Kidney (tissue), 14 donors: ENCODE data around the gene NFKBIL1. TPM values are rescaled to one million over a fixed set of nuclear protein-coding genes. Genes with fewer than 3 reads are reported as not detected.

ENCODE experiments used
- DNase-seq, 5 donors: peaks; one replicate each; pipeline ENCODE4 v3.0.0-alpha.2; 2013 to 2020
- FAIRE-seq: peaks from 2 replicates; lab custom pipeline; 2012; peaks lifted over from hg19 to GRCh38; lab: Jason Lieb, UNC
- H3K27ac ChIP-seq, 2 donors: one replicate each; pipeline ENCODE4 v1.7.0; 2013; ENCODE audit warnings: low read depth in 2 of 2, low read length in 2 of 2, inconsistent platforms in 1 of 2
- H3K27me3 ChIP-seq: one replicate; pipeline ENCODE4 v1.7.1; 2013; ENCODE audit warnings: low read length, inconsistent platforms; ENCODE audit not compliant: control insufficient read depth, insufficient read depth
- H3K36me3 ChIP-seq, 3 donors: one replicate each; pipeline versions ENCODE4 v1.7.0 to v1.7.1; 2013; ENCODE audit warnings: low read length in 3 of 3, control low read depth in 1 of 3, inconsistent platforms in 1 of 3; ENCODE audit not compliant: insufficient read depth in 3 of 3, control insufficient read depth in 2 of 3
- H3K4me1 ChIP-seq, 3 donors: one replicate each; pipeline versions ENCODE4 v1.7.0 to v1.7.1; 2013; ENCODE audit warnings: low read length in 3 of 3, inconsistent platforms in 1 of 3, low read depth in 1 of 3; ENCODE audit not compliant: control insufficient read depth in 2 of 3, insufficient read depth in 2 of 3
- H3K4me3 ChIP-seq, 3 donors: one replicate each; pipeline versions ENCODE4 v1.7.0 to v1.8.1; 2013; ENCODE audit warnings: low read length in 3 of 3, control low read depth in 1 of 3, inconsistent platforms in 1 of 3
- H3K9ac ChIP-seq, 3 donors: one replicate each; pipeline versions ENCODE4 v1.7.0 to v1.7.1; 2013; ENCODE audit warnings: low read length in 3 of 3, control low read depth in 1 of 3, inconsistent platforms in 1 of 3
- H3K9me3 ChIP-seq, 3 donors: one replicate each; pipeline versions ENCODE4 v1.7.0 to v1.7.1; 2013; ENCODE audit warnings: low read length in 3 of 3, control low read depth in 1 of 3, inconsistent platforms in 1 of 3; ENCODE audit not compliant: control insufficient read depth in 2 of 3, insufficient read depth in 1 of 3
- intact Hi-C: fragments of 100-400 bp; cut with DNase I; formaldehyde crosslinking; loops from one replicate; pipeline ENCODE4 v1.11.1; 2022
- polyA plus RNA-seq: library from polyadenylated mRNA; stranded (reverse); fragments of 350-450 nt; fragmentation: Illumina TruSeq; extraction: RNeasy Lipid Tissue Mini Kit (QIAGEN cat#74804); gene quantifications from one replicate; pipeline ENCODE4 v1.2.3, GENCODE V29; 2014; ENCODE audit warnings: low read depth, low replicate concordance; ENCODE audit not compliant: insufficient read depth
- total RNA-seq: library from RNA; stranded (reverse); fragmentation: NEBNext Ultra II Directional; extraction: Animal tissue kit (Norgen Biotek cat#: 25700); gene quantifications from one replicate; pipeline ENCODE4 v1.2.1, GENCODE V29; 2021
- TF ChIP-seq, protein P1 (sequence below): IDR thresholded peaks from 3 replicates; pipeline ENCODE4 v1.5.1; 2012; ENCODE audit warnings: mild to moderate bottlenecking, moderate library complexity, borderline replicate concordance; ENCODE audit not compliant: insufficient read depth; ENCODE audit errors: extremely low read depth
- donor health status: control.
- donor health status: control.
- donor health status: control.
- donor health status: control.
- donor health status: control.
- donor health status: DM: yes; HTN: yes; CAD: no.
- donor health status: Normal renal cell carcinoma (clear cell type).

The NFKBIL1 gene
- total and polyA plus RNA-seq, 2 donors from 2014 or later = 20.0 to 28.2 TPM

DNA sequence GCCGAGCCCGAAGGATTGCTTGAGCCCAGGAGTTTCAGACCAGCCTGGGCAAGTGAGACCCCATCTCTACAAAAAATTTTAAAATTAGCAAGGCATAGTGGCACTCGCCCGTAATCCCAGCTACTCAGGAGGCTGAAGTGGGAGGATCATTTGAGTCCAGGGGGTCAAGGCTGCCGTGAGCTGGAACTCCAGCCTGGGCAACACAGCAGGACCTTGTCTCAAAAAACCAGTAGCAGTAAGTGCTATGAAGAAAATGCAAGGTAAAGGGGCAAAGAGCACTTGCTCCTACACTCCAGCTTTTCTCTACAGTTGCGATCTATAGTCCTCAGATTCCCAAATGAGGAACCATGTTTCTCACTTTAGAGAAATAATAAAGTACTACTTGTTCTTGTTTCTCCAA is 3.8 kb upstream of the NFKBIL1 start:
- no peak overlapping the region for H3K9ac ChIP-seq
- peaks cover 8 to 31% (median 26%) of the 10 kb centered on the region in 3 donors for H3K4me1 ChIP-seq
- no peak for FAIRE-seq
- no peak for DNase-seq
- H3K9me3 ChIP-seq = no peaks in the 10 kb centered on the region
- H3K27ac ChIP-seq = no peak overlapping the region
- H3K27me3 ChIP-seq = no peaks in the 10 kb centered on the region
- TF ChIP-seq, protein P1, sequence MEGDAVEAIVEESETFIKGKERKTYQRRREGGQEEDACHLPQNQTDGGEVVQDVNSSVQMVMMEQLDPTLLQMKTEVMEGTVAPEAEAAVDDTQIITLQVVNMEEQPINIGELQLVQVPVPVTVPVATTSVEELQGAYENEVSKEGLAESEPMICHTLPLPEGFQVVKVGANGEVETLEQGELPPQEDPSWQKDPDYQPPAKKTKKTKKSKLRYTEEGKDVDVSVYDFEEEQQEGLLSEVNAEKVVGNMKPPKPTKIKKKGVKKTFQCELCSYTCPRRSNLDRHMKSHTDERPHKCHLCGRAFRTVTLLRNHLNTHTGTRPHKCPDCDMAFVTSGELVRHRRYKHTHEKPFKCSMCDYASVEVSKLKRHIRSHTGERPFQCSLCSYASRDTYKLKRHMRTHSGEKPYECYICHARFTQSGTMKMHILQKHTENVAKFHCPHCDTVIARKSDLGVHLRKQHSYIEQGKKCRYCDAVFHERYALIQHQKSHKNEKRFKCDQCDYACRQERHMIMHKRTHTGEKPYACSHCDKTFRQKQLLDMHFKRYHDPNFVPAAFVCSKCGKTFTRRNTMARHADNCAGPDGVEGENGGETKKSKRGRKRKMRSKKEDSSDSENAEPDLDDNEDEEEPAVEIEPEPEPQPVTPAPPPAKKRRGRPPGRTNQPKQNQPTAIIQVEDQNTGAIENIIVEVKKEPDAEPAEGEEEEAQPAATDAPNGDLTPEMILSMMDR = no peak
- intact Hi-C loops = loop anchor here (2.0 kb wide), 1 partner anchor 55 kb away; no protein-coding TSS in a partner anchor
- peaks cover 11 to 19% (median 12%) of the 10 kb centered on the region in 3 donors for H3K36me3 ChIP-seq
- no peak overlapping the region for H3K4me3 ChIP-seq

DNA sequence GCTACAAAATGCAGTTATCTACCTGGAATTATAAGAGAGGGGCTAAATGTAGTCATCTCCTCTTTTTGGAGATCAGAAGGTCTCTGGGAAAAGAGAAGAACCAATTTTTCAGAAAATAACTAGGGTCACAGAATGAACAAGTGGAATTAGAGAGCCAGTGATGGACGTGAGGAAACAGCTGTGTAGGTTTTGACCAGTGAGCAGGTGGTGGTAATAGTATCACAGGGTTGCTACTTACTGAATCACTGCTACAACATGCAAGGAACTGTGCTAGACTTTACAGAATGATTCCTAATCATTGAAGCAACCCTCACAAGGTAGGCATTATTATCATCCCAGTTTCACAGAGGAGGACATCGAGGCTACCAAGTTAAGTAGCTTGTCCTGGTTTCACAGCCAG is 2.7 kb upstream of the NFKBIL1 start:
- no peaks in the 10 kb centered on the region for H3K9me3 ChIP-seq
- DNase-seq = no peak
- no peak overlapping the region for H3K27ac ChIP-seq
- peaks cover 3 to 12% (median 5%) of the 10 kb centered on the region in 3 donors for H3K36me3 ChIP-seq
- H3K4me3 ChIP-seq = no peak overlapping the region
- H3K9ac ChIP-seq = no peak overlapping the region
- FAIRE-seq = no peak
- TF ChIP-seq, protein P1 = no peak
- H3K27me3 ChIP-seq = no peaks in the 10 kb centered on the region
- peaks cover 0 to 24% (median 16%) of the 10 kb centered on the region in 3 donors for H3K4me1 ChIP-seq
- intact Hi-C loops = loop anchor here (2.0 kb wide), 1 partner anchor 54 kb away; no protein-coding TSS in a partner anchor

DNA sequence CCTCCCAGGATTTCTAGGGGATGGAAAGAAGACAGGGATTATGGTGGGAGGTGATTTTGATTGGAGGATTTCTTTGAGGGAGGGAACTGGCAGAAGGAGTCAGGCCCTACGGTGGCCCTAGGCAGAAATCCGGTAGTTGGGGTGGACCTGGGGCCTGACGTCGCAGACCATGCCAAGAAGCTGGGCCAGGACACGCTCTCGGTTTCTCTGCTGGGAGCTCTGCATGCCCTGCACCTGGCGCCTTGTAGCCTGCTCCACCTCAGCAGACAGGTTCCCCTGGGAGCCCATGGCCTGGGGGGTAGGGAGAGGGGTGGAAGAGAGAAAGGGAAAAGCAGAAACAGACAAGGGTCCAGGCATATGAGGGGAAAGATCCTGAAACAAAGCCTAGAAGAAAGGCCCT is 2.1 kb upstream of the NFKBIL1 start:
- TF ChIP-seq, protein P1 = no peak
- Histone ChIP-seq H3K36me3 (peaks cover 0 to 6% (median under 1%) of the 10 kb centered on the region in 3 donors), H3K9me3 (no peaks in the 10 kb centered on the region), H3K9ac (no peak overlapping the region), H3K4me3 (no peak overlapping the region), H3K27me3 (no peaks in the 10 kb centered on the region), H3K4me1 (peaks cover 0 to 18% (median 11%) of the 10 kb centered on the region in 3 donors), H3K27ac (no peak overlapping the region)
- no peak for FAIRE-seq
- DNase-seq = no peak
- intact Hi-C loops = loop anchor here (2.0 kb wide), 1 partner anchor 54 kb away; no protein-coding TSS in a partner anchor
